OCI-LY7 (cell line): ENCODE measurements around the gene RPL39. TPM values are rescaled to one million over a fixed set of nuclear protein-coding genes. Genes with fewer than 3 reads are reported as not detected.

Source experiments
- BruUV-seq: library from RNA; stranded (reverse); fragments of 400-500 nt; replicated peaks from 2 replicates; lab custom pipeline; 2021; lab: Mats Ljungman, UMichigan
- CTCF ChIA-PET: fragments of 300-600 bp; sonication (Branson Sonifier 250); formaldehyde crosslinking; loops from one replicate; lab custom pipeline; 2022; ENCODE audit warnings: antibody characterized with exemption; ENCODE audit not compliant: unreplicated experiment; lab: Charles Lee
- POLR2A ChIA-PET: fragments of 300-600 bp; sonication (Branson Sonifier 250); formaldehyde crosslinking; loops from one replicate; lab custom pipeline; 2022; ENCODE audit warnings: antibody characterized with exemption; lab: Charles Lee
- DNase-seq: peaks from one replicate; pipeline ENCODE4 v3.0.0-alpha.2; 2015; ENCODE audit warnings: low spot score
- H2AFZ ChIP-seq: fragments of 200-600 bp; sonication (generic), shearing (Covaris generic); 2 replicates; pipeline ENCODE4 v1.6.1; 2014; ENCODE audit warnings: mild to moderate bottlenecking, antibody characterized with exemption, low read length, moderate library complexity
- H3K27ac ChIP-seq: fragments of 200-600 bp; sonication (generic); 2 replicates; pipeline ENCODE4 v1.5.1; 2014; ENCODE audit warnings: mixed run types, low read depth, mild to moderate bottlenecking, moderate library complexity, low read length, inconsistent platforms; ENCODE audit not compliant: poor library complexity, severe bottlenecking
- H3K36me3 ChIP-seq: fragments of 200-600 bp; sonication (generic); 2 replicates; pipeline ENCODE4 v1.6.1; 2014; ENCODE audit warnings: mild to moderate bottlenecking, antibody characterized with exemption, low read length, moderate library complexity, mixed read lengths; ENCODE audit not compliant: insufficient read depth
- H3K4me1 ChIP-seq: fragments of 200-600 bp; sonication (generic); 2 replicates; pipeline ENCODE4 v1.5.1; 2014; ENCODE audit warnings: mild to moderate bottlenecking, low read length; ENCODE audit not compliant: insufficient read depth, poor library complexity, severe bottlenecking
- H3K4me2 ChIP-seq: fragments of 200-600 bp; sonication (generic); 2 replicates; pipeline ENCODE4 v1.6.1; 2014; ENCODE audit warnings: mild to moderate bottlenecking, low read length
- H3K4me3 ChIP-seq: fragments of 200-600 bp; sonication (generic); 2 replicates; pipeline ENCODE4 v1.5.1; 2014; ENCODE audit warnings: mild to moderate bottlenecking, low read depth, low read length; ENCODE audit not compliant: poor library complexity, severe bottlenecking
- H3K79me2 ChIP-seq: fragments of 200-600 bp; sonication (generic); 2 replicates; pipeline ENCODE4 v1.6.1; 2016; ENCODE audit warnings: low read depth, mild to moderate bottlenecking, low read length, moderate library complexity, mixed read lengths; ENCODE audit not compliant: insufficient read depth
- H3K9me2 ChIP-seq: fragments of 200-600 bp; sonication (generic); 2 replicates; pipeline ENCODE4 v1.6.1; 2016; ENCODE audit warnings: mild to moderate bottlenecking, low read length, mixed read lengths; ENCODE audit not compliant: insufficient read depth
- H3K9me3 ChIP-seq: fragments of 200-600 bp; sonication (generic); 2 replicates; pipeline ENCODE4 v1.6.1; 2014; ENCODE audit warnings: mild to moderate bottlenecking, mixed run types, low read length, mixed read lengths
- H4K20me1 ChIP-seq: fragments of 200-600 bp; sonication (generic); 2 replicates; pipeline ENCODE4 v1.6.1; 2014; ENCODE audit warnings: mild to moderate bottlenecking, antibody characterized with exemption, low read length, moderate library complexity, mixed read lengths; ENCODE audit not compliant: insufficient read depth
- EZH2phosphoT487 ChIP-seq: fragments of 200-600 bp; sonication (generic); IDR thresholded peaks from 2 replicates; pipeline ENCODE4 v1.6.1; 2018; ENCODE audit warnings: low read depth, borderline replicate concordance, mild to moderate bottlenecking, mixed run types, antibody characterized with exemption, low read length, moderate library complexity, mixed read lengths
- intact Hi-C: fragments of 100-400 bp; cut with micrococcal nuclease; formaldehyde crosslinking; loops from one replicate; pipeline ENCODE4 v1.10.0; 2022; ENCODE audit not compliant: unreplicated experiment
- total RNA-seq, 2 experiments: library from RNA; depleted of rRNA in 1 of 2; stranded (reverse); fragments of >200 nt in 1 of 2; shearing (Covaris generic) in 1 of 2; gene quantifications; 2 replicates each; pipeline ENCODE4 v1.2.3, GENCODE V29; 2014 to 2022
- TF ChIP-seq, protein P1 (sequence below): fragments of 200-600 bp; sonication (generic); conservative IDR thresholded peaks from 2 replicates; pipeline ENCODE4 v1.5.1; 2014; ENCODE audit warnings: mild to moderate bottlenecking, antibody characterized with exemption, low read length, moderate library complexity, mixed read lengths

Gene RPL39
- total RNA-seq, 2 experiments from 2014 or later = 2,070 to 2,118 TPM

DNA sequence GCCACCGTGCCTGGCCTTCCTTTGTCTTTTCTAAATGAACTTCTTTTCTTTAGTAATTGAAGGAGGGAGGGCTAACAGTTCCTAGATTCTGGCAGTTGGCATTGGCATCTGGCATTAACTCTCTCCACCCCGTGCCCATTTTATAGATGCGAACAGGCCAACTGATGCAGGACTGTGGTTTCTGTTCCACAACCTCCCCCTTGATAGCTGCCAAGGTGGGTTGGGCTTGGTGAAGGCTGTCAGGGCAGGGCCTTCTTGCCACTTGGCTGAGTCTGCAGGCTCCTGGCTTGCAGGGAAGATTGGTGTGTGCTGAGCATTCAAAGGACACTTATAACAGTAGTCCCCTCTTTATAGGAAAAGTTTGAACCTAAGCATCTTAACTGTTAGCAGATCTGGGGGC, 28.7 kb downstream of the RPL39 start:
- no peak overlapping the region for H2AFZ ChIP-seq
- H3K4me3 ChIP-seq = no peak overlapping the region
- no peak overlapping the region for H3K27ac ChIP-seq
- H3K4me2 ChIP-seq = no peak overlapping the region
- intact Hi-C loops = no loop called here
- no peaks in the 10 kb centered on the region for H3K36me3 ChIP-seq
- no peaks in the 10 kb centered on the region for H4K20me1 ChIP-seq
- no peak for TF ChIP-seq EZH2phosphoT487
- TF ChIP-seq, protein P1, sequence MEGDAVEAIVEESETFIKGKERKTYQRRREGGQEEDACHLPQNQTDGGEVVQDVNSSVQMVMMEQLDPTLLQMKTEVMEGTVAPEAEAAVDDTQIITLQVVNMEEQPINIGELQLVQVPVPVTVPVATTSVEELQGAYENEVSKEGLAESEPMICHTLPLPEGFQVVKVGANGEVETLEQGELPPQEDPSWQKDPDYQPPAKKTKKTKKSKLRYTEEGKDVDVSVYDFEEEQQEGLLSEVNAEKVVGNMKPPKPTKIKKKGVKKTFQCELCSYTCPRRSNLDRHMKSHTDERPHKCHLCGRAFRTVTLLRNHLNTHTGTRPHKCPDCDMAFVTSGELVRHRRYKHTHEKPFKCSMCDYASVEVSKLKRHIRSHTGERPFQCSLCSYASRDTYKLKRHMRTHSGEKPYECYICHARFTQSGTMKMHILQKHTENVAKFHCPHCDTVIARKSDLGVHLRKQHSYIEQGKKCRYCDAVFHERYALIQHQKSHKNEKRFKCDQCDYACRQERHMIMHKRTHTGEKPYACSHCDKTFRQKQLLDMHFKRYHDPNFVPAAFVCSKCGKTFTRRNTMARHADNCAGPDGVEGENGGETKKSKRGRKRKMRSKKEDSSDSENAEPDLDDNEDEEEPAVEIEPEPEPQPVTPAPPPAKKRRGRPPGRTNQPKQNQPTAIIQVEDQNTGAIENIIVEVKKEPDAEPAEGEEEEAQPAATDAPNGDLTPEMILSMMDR = no peak
- ChIA-PET POLR2A (no interaction called here), CTCF (no interaction called here)
- no TSS peak for BruUV-seq
- no peak for DNase-seq
- H3K4me1 ChIP-seq = peaks cover 45% of the 10 kb centered on the region
- no peaks in the 10 kb centered on the region for H3K9me2 ChIP-seq
- H3K79me2 ChIP-seq = no peaks in the 10 kb centered on the region
- H3K9me3 ChIP-seq = no peaks in the 10 kb centered on the region

DNA sequence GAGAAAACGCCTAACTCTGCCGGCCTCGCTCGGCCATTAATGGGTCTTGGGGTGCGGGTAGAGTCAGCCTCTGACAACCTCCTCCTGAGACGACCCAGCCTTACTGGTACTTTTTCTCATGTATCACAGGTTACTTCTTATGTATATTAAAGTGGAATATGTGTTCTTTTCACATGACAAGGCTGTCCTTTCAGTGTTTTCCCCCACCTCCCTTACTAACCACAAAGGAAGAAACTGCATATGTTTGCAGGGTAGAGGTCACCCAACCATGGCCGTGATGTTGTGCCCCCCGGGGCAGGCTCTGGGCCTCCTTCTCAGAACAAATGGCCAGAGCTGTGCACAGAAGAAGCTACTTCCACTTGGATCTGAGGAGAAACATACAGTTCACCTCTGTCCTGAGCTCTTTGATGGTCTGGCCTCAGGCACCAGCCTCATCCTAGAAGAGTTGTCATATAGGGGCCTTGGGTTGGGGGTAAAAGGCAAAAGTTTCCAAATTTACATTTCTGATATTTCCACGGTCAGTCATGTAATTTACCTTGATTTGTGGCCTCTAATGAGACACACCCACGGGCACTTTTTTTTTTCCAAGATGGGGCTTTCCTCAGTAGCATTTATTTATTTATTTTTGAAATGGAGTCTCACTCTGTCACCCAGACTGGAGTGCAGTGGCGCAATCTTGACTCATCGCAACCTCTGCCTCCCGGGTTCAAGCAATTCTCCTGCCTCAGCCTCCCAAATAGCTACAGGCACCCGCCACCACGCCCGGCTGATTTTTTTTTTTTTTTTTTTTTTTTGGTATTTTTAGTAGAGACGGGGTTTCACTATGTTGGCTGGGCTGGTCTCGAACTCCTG, 31.2 kb downstream of the RPL39 start:
- H3K36me3 ChIP-seq = no peaks in the 10 kb centered on the region
- H3K4me2 ChIP-seq = peak overlapping the region; percentile 87
- no peaks in the 10 kb centered on the region for H4K20me1 ChIP-seq
- no peak overlapping the region for H3K27ac ChIP-seq
- peak; percentile 30 for DNase-seq
- intact Hi-C loops = no loop called here
- CTCF ChIA-PET = no interaction called here
- H3K4me3 ChIP-seq = peak overlapping the region; percentile 18
- no peaks in the 10 kb centered on the region for H3K9me2 ChIP-seq
- H3K4me1 ChIP-seq = peaks cover 70% of the 10 kb centered on the region
- H3K79me2 ChIP-seq = no peaks in the 10 kb centered on the region
- TF ChIP-seq EZH2phosphoT487 = no peak
- TF ChIP-seq, protein P1 = no peak
- no peaks in the 10 kb centered on the region for H3K9me3 ChIP-seq
- H2AFZ ChIP-seq = no peak overlapping the region
- POLR2A ChIA-PET = interaction anchor here (0.7 to 2.1 kb wide), 5 partner anchors 11 to 253 kb away, joined by 3 to 6 read pairs (median 4); partner anchors contain the start of gene RPL39
- no TSS peak for BruUV-seq
